ENCODE results near the gene PATE3. TPM values are rescaled to one million over a fixed set of nuclear protein-coding genes. Genes with fewer than 3 reads are reported as not detected.

The PATE3 gene
- polyA plus RNA-seq, 1 donor (not counting 4 experiments of a cell fraction or from before 2014, with no cell fraction given), result not detected

DNA sequence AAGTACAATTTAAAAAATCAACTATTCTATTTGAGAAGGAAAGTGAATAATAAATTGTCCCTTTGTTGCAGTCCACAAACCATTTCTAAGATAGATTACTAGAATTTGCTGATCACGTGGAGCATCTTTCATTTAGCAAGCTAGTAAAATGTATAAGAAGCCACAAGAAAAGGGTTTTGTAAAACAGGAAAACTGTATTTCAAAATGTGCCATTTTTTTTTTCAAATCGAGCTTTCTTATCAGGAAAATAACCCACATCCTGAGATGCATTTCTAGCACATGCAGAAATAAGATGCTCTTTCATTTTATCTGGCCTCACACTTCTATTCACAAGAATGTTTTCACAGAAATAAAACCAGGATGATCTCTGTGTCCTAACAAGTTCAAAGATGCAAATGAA is 3.2 kb upstream of the PATE3 start:
- H3K27me3 ChIP-seq (ENCODE audit: control insufficient read depth, extremely low read depth, insufficient read depth, low read length), result no peaks in the 10 kb centered on the region
- no peaks in the 10 kb centered on the region for H4K20me1 ChIP-seq (ENCODE audit: control insufficient read depth, extremely low read depth, insufficient read depth, low read length)
- no peaks in the 10 kb centered on the region for H3K79me2 ChIP-seq (ENCODE audit: control insufficient read depth, insufficient read depth, low read length)
- no peak for TF ChIP-seq EZH2 (IDR thresholded peaks at IDR 0.05; ENCODE audit: low read length)
- TF ChIP-seq, protein P1, sequence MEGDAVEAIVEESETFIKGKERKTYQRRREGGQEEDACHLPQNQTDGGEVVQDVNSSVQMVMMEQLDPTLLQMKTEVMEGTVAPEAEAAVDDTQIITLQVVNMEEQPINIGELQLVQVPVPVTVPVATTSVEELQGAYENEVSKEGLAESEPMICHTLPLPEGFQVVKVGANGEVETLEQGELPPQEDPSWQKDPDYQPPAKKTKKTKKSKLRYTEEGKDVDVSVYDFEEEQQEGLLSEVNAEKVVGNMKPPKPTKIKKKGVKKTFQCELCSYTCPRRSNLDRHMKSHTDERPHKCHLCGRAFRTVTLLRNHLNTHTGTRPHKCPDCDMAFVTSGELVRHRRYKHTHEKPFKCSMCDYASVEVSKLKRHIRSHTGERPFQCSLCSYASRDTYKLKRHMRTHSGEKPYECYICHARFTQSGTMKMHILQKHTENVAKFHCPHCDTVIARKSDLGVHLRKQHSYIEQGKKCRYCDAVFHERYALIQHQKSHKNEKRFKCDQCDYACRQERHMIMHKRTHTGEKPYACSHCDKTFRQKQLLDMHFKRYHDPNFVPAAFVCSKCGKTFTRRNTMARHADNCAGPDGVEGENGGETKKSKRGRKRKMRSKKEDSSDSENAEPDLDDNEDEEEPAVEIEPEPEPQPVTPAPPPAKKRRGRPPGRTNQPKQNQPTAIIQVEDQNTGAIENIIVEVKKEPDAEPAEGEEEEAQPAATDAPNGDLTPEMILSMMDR (optimal IDR thresholded peaks at IDR 0.05 in 1 of 3, IDR thresholded peaks at IDR 0.05 in 1 of 3, conservative IDR thresholded peaks at IDR 0.05 in 1 of 3; ENCODE audit: extremely low read depth in 1 of 3, insufficient read depth in 2 of 3, low read length in 3 of 3), result no peak
- no peaks in the 10 kb centered on the region for H3K9me1 ChIP-seq (ENCODE audit: control insufficient read depth, extremely low read depth, insufficient read depth, low read length)
- no peaks in the 10 kb centered on the region for H3K4me1 ChIP-seq (ENCODE audit: control insufficient read depth, extremely low read depth, insufficient read depth, low read length)
- H3K4me3 ChIP-seq (ENCODE audit: control insufficient read depth in 2 of 3, extremely low read depth in 1 of 3, insufficient read depth in 2 of 3, low read depth in 1 of 3, low read length in 3 of 3), result no peak overlapping the region
- H3K36me3 ChIP-seq (ENCODE audit: control insufficient read depth in 2 of 2, extremely low read depth in 1 of 2, insufficient read depth in 2 of 2, low read length in 2 of 2), result no peaks in the 10 kb centered on the region
- no peak for DNase-seq (ENCODE audit: low read depth, low spot score)
- dilution Hi-C loops (cut with MboI; ENCODE audit: extremely low pct_ligation_motif_present, low sequenced_read_pairs), result no loop called here
- H3K9ac ChIP-seq (ENCODE audit: control insufficient read depth, extremely low read depth, insufficient read depth, low read length), result no peak overlapping the region
- no peak overlapping the region for H2AFZ ChIP-seq (ENCODE audit: control insufficient read depth, low read length)
- no peak for FAIRE-seq
- H3K4me2 ChIP-seq (ENCODE audit: control insufficient read depth, extremely low read depth, insufficient read depth, low read depth, low read length), result no peak overlapping the region
- H3K27ac ChIP-seq (ENCODE audit: control insufficient read depth, insufficient read depth, low read length), result no peak overlapping the region
- H3K9me3 ChIP-seq (ENCODE audit: control insufficient read depth, low read depth, low read length), result no peaks in the 10 kb centered on the region

DNA sequence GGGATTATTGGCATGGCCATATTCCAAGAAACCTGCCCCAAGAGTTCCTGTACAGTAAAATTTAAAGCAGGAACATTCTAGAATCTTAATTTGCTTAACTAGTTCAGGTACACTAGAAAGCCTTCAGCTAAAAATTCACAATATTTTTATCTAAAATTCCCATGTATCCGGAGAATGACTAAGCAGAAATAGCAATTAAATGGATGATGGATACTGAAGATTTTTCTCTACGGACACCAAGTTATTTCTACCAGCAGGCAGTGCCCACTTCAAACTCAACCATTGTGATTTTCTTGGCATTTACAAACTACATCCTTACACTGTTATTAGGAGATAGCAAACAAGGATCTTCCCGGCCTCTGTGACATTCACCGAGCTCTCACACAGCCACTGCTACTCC is 2.9 kb downstream of the PATE3 start:
- H3K9me3 ChIP-seq (ENCODE audit: control insufficient read depth, low read depth, low read length), result no peaks in the 10 kb centered on the region
- DNase-seq (ENCODE audit: low read depth, low spot score) (no peak), FAIRE-seq (no peak)
- no peaks in the 10 kb centered on the region for H4K20me1 ChIP-seq (ENCODE audit: control insufficient read depth, extremely low read depth, insufficient read depth, low read length)
- H3K9ac ChIP-seq (ENCODE audit: control insufficient read depth, extremely low read depth, insufficient read depth, low read length), result no peak overlapping the region
- H3K36me3 ChIP-seq (ENCODE audit: control insufficient read depth in 2 of 2, extremely low read depth in 1 of 2, insufficient read depth in 2 of 2, low read length in 2 of 2), result no peaks in the 10 kb centered on the region
- no peaks in the 10 kb centered on the region for H3K9me1 ChIP-seq (ENCODE audit: control insufficient read depth, extremely low read depth, insufficient read depth, low read length)
- no peak overlapping the region for H3K27ac ChIP-seq (ENCODE audit: control insufficient read depth, insufficient read depth, low read length)
- no peaks in the 10 kb centered on the region for H3K27me3 ChIP-seq (ENCODE audit: control insufficient read depth, extremely low read depth, insufficient read depth, low read length)
- H3K4me1 ChIP-seq (ENCODE audit: control insufficient read depth, extremely low read depth, insufficient read depth, low read length), result no peaks in the 10 kb centered on the region
- H2AFZ ChIP-seq (ENCODE audit: control insufficient read depth, low read length), result no peak overlapping the region
- no peaks in the 10 kb centered on the region for H3K79me2 ChIP-seq (ENCODE audit: control insufficient read depth, insufficient read depth, low read length)
- TF ChIP-seq, protein P1 (optimal IDR thresholded peaks at IDR 0.05 in 1 of 3, IDR thresholded peaks at IDR 0.05 in 1 of 3, conservative IDR thresholded peaks at IDR 0.05 in 1 of 3; ENCODE audit: extremely low read depth in 1 of 3, insufficient read depth in 2 of 3, low read length in 3 of 3), result no peak
- TF ChIP-seq EZH2 (IDR thresholded peaks at IDR 0.05; ENCODE audit: low read length), result no peak
- no peak overlapping the region for H3K4me3 ChIP-seq (ENCODE audit: control insufficient read depth in 2 of 3, extremely low read depth in 1 of 3, insufficient read depth in 2 of 3, low read depth in 1 of 3, low read length in 3 of 3)
- H3K4me2 ChIP-seq (ENCODE audit: control insufficient read depth, extremely low read depth, insufficient read depth, low read depth, low read length), result no peak overlapping the region
- dilution Hi-C loops (cut with MboI; ENCODE audit: extremely low pct_ligation_motif_present, low sequenced_read_pairs), result no loop called here

Measured in keratinocyte (primary cell).